ENCODE results near the gene CHD1L. TPM values are rescaled to one million over a fixed set of nuclear protein-coding genes. Genes with fewer than 3 reads are reported as not detected.

CHD1L gene
- total RNA-seq, 1 experiment from 2014 or later: 81.5 TPM

DNA sequence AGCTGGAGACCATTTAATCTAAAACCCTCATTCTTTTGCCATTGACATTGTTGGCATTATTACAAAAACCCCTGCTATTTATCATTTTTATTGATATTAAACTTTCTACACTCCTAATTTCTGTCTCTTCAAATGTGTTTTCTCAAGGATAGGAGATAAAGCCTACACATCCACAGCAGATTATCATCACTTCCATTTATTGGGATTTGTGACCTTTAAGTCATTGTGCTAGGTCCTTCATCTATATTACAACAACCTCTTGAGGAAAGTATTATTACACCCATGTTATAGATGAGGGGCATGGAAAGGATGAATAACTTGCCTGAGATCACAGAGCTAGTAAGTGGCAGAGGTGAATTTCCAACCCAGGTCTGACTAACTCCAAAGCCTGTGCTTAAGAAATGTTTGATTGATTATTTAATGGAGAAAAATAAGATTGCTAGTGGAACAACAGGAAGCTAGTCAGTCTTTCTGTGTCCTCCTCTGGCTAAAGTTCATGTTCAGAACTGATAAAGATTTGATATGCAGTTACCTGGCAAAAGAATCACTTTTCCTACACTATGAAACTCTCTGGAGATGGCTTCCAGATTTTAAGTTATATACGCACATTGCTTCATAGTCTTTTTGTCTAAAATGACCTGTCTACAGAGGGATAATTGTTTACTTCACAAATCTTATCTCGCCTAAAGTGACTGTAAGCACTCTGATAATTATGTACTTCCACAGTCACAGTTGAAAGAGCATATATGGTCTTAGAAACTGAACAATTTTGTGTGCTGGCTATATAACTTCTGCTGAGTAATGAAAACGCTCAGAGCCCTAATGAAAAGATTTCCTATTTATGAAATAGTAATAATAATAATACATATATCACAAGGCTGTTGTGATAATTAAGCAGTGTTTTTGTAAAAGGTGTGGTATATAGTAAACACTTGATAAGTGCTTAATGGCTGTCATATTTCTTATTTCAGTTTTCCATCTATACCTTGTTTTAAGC lies 32.4 kb upstream of the CHD1L start:
- H3K4me3 Mint-ChIP-seq (ENCODE audit: unreplicated experiment): no peak overlapping the region
- no peaks in the 10 kb centered on the region for H3K27me3 Mint-ChIP-seq (ENCODE audit: insufficient read depth, unreplicated experiment)
- H3K27ac Mint-ChIP-seq (ENCODE audit: low read depth, unreplicated experiment): no peak overlapping the region
- H3K36me3 Mint-ChIP-seq (ENCODE audit: insufficient read depth, unreplicated experiment): no peaks in the 10 kb centered on the region
- no peak for TF ChIP-seq CTCF (IDR thresholded peaks at IDR 0.05; ENCODE audit: unreplicated experiment)
- H3K4me1 Mint-ChIP-seq (ENCODE audit: insufficient read depth, unreplicated experiment): no peaks in the 10 kb centered on the region
- POLR2A ChIA-PET: interaction anchor here (0.6 kb wide), 1 partner anchor 105 kb away, joined by 5 read pairs; no protein-coding TSS in a partner anchor
- CTCF ChIA-PET: no interaction called here
- intact Hi-C loops (cut with micrococcal nuclease): no loop called here
- no TSS peak for BruUV-seq (replicated peaks)
- no peaks in the 10 kb centered on the region for H3K9me3 Mint-ChIP-seq (ENCODE audit: unreplicated experiment)
- no peak for DNase-seq (ENCODE audit: unreplicated experiment)

DNA sequence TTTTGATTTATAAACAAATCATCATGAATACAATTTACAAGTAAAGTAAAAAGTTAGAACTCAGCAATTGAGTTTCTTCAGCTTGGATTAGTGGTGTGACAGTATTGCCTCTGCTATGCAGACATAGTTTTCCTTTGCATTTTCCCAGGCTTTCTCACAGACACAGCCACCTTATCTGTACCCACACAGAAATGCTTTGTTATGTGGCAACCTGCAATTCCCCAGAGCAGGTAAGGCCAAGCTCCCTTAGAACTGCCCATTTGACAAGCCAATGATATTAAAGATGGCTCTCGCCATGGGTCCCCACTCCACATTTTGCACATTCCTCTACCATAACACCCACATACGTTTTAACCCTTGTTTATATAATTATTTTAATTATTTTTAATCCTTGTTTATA lies 31.5 kb upstream of the CHD1L start:
- intact Hi-C loops (cut with micrococcal nuclease): no loop called here
- no peak for TF ChIP-seq CTCF (IDR thresholded peaks at IDR 0.05; ENCODE audit: unreplicated experiment)
- ChIA-PET POLR2A (no interaction called here), CTCF (interaction anchor here (0.7 to 1.1 kb wide), 2 partner anchors 12 to 15 kb away, joined by 3 read pairs; no protein-coding TSS in a partner anchor)
- no peaks in the 10 kb centered on the region for H3K27me3 Mint-ChIP-seq (ENCODE audit: insufficient read depth, unreplicated experiment)
- H3K4me1 Mint-ChIP-seq (ENCODE audit: insufficient read depth, unreplicated experiment): no peaks in the 10 kb centered on the region
- no peak overlapping the region for H3K4me3 Mint-ChIP-seq (ENCODE audit: unreplicated experiment)
- H3K27ac Mint-ChIP-seq (ENCODE audit: low read depth, unreplicated experiment): no peak overlapping the region
- H3K9me3 Mint-ChIP-seq (ENCODE audit: unreplicated experiment): no peaks in the 10 kb centered on the region
- no peaks in the 10 kb centered on the region for H3K36me3 Mint-ChIP-seq (ENCODE audit: insufficient read depth, unreplicated experiment)
- BruUV-seq (replicated peaks): no TSS peak
- no peak for DNase-seq (ENCODE audit: unreplicated experiment)

DNA sequence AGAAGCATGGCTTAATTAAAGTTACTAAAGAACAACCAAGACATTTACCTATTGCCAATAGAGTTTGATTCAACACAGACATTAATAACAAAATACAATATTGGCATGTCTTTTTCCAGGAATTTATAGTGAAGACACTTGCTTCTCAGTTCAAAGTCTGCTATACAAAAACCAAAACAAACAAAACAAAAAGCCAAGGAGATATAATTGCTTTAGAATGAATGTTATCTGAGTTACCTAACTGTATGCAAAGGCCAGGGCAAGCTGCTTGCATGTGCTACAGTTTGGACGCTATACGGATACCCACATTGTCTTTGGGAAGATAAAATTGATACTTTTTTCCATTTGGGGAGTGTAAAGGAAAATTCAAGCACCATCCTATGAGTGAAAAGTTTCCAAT lies 30.9 kb upstream of the CHD1L start:
- no TSS peak for BruUV-seq (replicated peaks)
- TF ChIP-seq CTCF (IDR thresholded peaks at IDR 0.05; ENCODE audit: unreplicated experiment): no peak
- CTCF ChIA-PET: interaction anchor here (0.7 to 1.1 kb wide), 2 partner anchors 12 to 16 kb away, joined by 3 read pairs; no protein-coding TSS in a partner anchor
- Mint-ChIP-seq H3K4me3 (ENCODE audit: unreplicated experiment) (no peak overlapping the region), H3K9me3 (ENCODE audit: unreplicated experiment) (no peaks in the 10 kb centered on the region), H3K4me1 (ENCODE audit: insufficient read depth, unreplicated experiment) (no peaks in the 10 kb centered on the region), H3K27me3 (ENCODE audit: insufficient read depth, unreplicated experiment) (no peaks in the 10 kb centered on the region), H3K27ac (ENCODE audit: low read depth, unreplicated experiment) (no peak overlapping the region), H3K36me3 (ENCODE audit: insufficient read depth, unreplicated experiment) (no peaks in the 10 kb centered on the region)
- no peak for DNase-seq (ENCODE audit: unreplicated experiment)
- intact Hi-C loops (cut with micrococcal nuclease): no loop called here
- POLR2A ChIA-PET: no interaction called here

DNA sequence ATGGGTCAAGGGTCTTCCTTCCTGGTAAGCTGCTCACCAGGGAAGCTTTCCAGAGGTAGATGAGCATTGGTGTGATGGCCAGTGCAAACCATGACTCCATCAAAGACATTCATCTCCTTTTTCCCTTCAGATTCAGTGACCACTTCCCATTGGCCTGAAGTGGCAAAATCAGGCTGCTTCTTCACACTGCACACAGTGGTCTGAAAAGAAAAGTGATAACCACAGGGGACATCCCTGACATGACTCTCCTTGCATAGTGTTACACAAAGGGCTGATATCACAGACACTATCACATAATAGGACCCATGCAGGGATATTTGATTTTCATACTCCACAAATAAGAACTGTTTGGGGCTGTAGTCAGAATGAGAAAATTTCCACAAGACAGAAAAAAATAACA lies 29.2 kb upstream of the CHD1L start:
- Mint-ChIP-seq H3K4me3 (ENCODE audit: unreplicated experiment) (no peak overlapping the region), H3K27me3 (ENCODE audit: insufficient read depth, unreplicated experiment) (no peaks in the 10 kb centered on the region), H3K4me1 (ENCODE audit: insufficient read depth, unreplicated experiment) (no peaks in the 10 kb centered on the region), H3K27ac (ENCODE audit: low read depth, unreplicated experiment) (no peak overlapping the region), H3K36me3 (ENCODE audit: insufficient read depth, unreplicated experiment) (no peaks in the 10 kb centered on the region), H3K9me3 (ENCODE audit: unreplicated experiment) (no peaks in the 10 kb centered on the region)
- no TSS peak for BruUV-seq (replicated peaks)
- POLR2A ChIA-PET: interaction anchor here (1.2 kb wide), 1 partner anchor 9 kb away, joined by 3 read pairs; no protein-coding TSS in a partner anchor
- TF ChIP-seq CTCF (IDR thresholded peaks at IDR 0.05; ENCODE audit: unreplicated experiment): no peak
- intact Hi-C loops (cut with micrococcal nuclease): no loop called here
- CTCF ChIA-PET: no interaction called here
- DNase-seq (ENCODE audit: unreplicated experiment): no peak

All from MCF 10A (cell line).